Measurements from ENCODE around the gene PFDN1. TPM values are rescaled to one million over a fixed set of nuclear protein-coding genes. Genes with fewer than 3 reads are reported as not detected.
"Not testable (repeated sequence)": the region's sequence is repeated elsewhere in the genome, so short reads cannot be mapped to it uniquely, and the experiment has no call there.

The PFDN1 gene
- total RNA-seq, 2 experiments from 2014 or later: 50.6 to 57.1 TPM

DNA sequence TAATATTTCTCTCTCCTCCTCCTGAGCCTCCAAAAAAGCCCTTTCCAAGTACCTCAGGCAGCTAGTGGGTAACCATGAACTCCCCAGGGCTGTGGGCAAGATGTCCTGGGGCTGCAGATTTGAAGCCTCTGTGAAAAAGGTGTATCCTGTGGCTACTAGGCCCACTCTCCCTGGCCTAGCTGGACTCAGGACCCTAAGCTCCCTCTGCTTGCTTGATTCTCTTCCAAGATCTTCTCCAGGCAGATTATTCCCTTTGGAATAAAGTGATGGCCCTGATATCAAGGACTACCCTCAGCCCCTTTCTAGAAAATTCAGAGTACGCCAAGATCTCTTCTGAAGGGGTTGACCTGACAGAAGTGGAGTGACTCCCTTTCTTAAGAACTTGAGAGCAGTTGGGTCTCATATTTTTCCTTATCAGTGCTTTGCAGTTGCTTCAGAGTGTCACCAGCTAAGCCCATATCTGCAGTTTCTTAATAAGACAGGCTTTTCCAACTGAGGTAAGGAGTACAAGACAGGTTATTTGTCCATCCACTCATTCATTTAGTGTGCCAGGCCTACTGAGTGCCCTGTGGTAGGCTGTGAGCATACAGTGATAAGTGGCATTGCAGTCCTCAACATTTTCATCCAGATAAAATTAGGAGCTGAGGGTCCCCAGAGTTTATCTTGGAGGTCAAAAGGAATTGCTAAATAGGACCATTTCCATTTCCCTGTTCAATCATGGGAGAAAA is 85.4 kb downstream of the PFDN1 start:
- intact Hi-C loops (cut with micrococcal nuclease): no loop called here
- Mint-ChIP-seq H3K4me1 (ENCODE audit: low read depth) (peaks cover 29% of the 10 kb centered on the region), H3K9me3 (no peaks in the 10 kb centered on the region), H3K27me3 (ENCODE audit: low read depth) (no peaks in the 10 kb centered on the region), H3K4me3 (no peak overlapping the region), H3K27ac (no peak overlapping the region), H3K36me3 (ENCODE audit: low read depth) (no peaks in the 10 kb centered on the region)
- CTCF ChIA-PET: interaction anchor here (0.7 to 0.8 kb wide), 2 partner anchors 91 to 409 kb away, joined by 3 read pairs; no protein-coding TSS in a partner anchor
- DNase-seq: no peak

GRCh38 chr5:140216478-140217074 is 86.3 kb downstream of the PFDN1 start:
- Mint-ChIP-seq H3K27me3 (ENCODE audit: low read depth) (no peaks in the 10 kb centered on the region), H3K4me1 (ENCODE audit: low read depth) (peaks cover 20% of the 10 kb centered on the region), H3K36me3 (ENCODE audit: low read depth) (no peaks in the 10 kb centered on the region), H3K9me3 (no peaks in the 10 kb centered on the region), H3K27ac (no peak overlapping the region), H3K4me3 (no peak overlapping the region)
- CTCF ChIA-PET: interaction anchor here (1.3 kb wide), 1 partner anchor 28 kb away, joined by 4 read pairs; no protein-coding TSS in a partner anchor
- DNase-seq: no peak
- intact Hi-C loops (cut with micrococcal nuclease): no loop called here

GRCh38 chr5:140215276-140215675 is 87.6 kb downstream of the PFDN1 start:
- Mint-ChIP-seq H3K27me3 (ENCODE audit: low read depth) (no peaks in the 10 kb centered on the region), H3K4me3 (no peak overlapping the region), H3K4me1 (ENCODE audit: low read depth) (peaks cover 8% of the 10 kb centered on the region), H3K36me3 (ENCODE audit: low read depth) (no peaks in the 10 kb centered on the region), H3K9me3 (no peaks in the 10 kb centered on the region), H3K27ac (no peak overlapping the region)
- DNase-seq: no peak
- intact Hi-C loops (cut with micrococcal nuclease): no loop called here
- CTCF ChIA-PET: no interaction called here

GRCh38 chr5:140214831-140215230 is 88.1 kb downstream of the PFDN1 start:
- CTCF ChIA-PET: no interaction called here
- Mint-ChIP-seq H3K36me3 (ENCODE audit: low read depth) (no peaks in the 10 kb centered on the region), H3K27ac (no peak overlapping the region), H3K9me3 (no peaks in the 10 kb centered on the region), H3K4me3 (no peak overlapping the region), H3K4me1 (ENCODE audit: low read depth) (peaks cover 4% of the 10 kb centered on the region), H3K27me3 (ENCODE audit: low read depth) (no peaks in the 10 kb centered on the region)
- intact Hi-C loops (cut with micrococcal nuclease): no loop called here
- no peak for DNase-seq

DNA sequence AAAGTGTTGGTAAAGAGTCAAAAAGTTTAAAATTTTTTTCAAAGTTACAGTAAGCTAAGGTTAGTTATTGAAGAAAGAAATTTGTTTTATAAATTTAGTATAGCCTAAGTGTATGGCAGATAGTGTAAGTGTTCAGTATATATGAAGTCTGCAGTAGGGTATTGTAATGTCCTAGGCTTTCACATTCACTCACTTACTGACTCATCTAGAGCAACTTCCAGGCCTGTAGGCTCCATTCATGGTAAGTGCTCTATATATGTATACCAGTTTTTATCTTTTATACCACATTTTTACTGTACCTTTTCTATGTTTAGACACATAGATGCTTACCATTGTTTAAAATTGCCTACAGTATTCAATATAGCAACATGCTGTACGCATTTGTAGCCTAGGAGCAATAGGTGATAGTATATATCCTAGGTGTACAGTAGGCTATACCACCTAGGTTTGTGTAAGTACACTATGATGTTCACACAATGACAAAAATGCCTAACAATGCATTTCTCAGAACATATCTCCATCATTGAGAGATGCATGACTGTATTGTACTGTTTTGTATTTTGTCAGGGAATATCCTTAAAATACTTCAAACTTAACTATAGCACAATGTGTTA is 89.4 kb downstream of the PFDN1 start:
- Mint-ChIP-seq H3K36me3 (ENCODE audit: low read depth) (no peaks in the 10 kb centered on the region), H3K4me1 (ENCODE audit: low read depth) (no peaks in the 10 kb centered on the region), H3K9me3 (no peaks in the 10 kb centered on the region), H3K27me3 (ENCODE audit: low read depth) (no peaks in the 10 kb centered on the region), H3K4me3 (no peak overlapping the region), H3K27ac (no peak overlapping the region)
- no peak for DNase-seq
- CTCF ChIA-PET: interaction anchor here (0.8 to 1.7 kb wide), 4 partner anchors 27 to 352 kb away, joined by 3 to 6 read pairs (median 4); no protein-coding TSS in a partner anchor
- intact Hi-C loops (cut with micrococcal nuclease): no loop called here

DNA sequence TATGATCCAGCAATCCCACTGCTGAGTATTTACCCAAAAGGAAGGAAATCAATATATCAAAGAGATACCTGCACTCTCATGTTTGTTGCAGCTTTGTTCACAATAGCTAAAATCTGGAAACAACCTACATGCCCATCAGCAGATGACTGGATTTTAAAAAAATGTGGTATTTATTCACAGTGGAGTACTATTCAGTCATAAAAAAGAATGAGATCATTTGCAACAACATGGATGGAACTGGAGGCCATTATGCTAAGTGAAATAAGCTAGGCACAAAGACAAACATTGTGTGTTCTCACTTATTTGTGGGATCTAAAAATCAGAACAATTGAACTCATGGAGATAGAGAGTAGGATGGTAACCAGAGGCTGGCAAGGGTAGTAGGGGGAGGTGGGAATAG is 94.8 kb downstream of the PFDN1 start:
- Mint-ChIP-seq H3K4me3 (no peak overlapping the region), H3K27me3 (ENCODE audit: low read depth) (no peaks in the 10 kb centered on the region), H3K9me3 (no peaks in the 10 kb centered on the region), H3K4me1 (ENCODE audit: low read depth) (peaks cover 3% of the 10 kb centered on the region), H3K36me3 (ENCODE audit: low read depth) (no peaks in the 10 kb centered on the region), H3K27ac (no peak overlapping the region)
- DNase-seq: no peak
- intact Hi-C loops (cut with micrococcal nuclease): no loop called here
- CTCF ChIA-PET: no interaction called here

- no peak overlapping the region for H3K4me3 Mint-ChIP-seq
- intact Hi-C loops (cut with micrococcal nuclease): no loop called here
- no peak overlapping the region for H3K27ac Mint-ChIP-seq
- peaks cover 3% of the 10 kb centered on the region for H3K4me1 Mint-ChIP-seq (ENCODE audit: low read depth)
- H3K9me3 Mint-ChIP-seq: no peaks in the 10 kb centered on the region
- no peaks in the 10 kb centered on the region for H3K27me3 Mint-ChIP-seq (ENCODE audit: low read depth)
- CTCF ChIA-PET: interaction anchor here (1.2 kb wide), 1 partner anchor 64 kb away, joined by 4 read pairs; no protein-coding TSS in a partner anchor
- DNase-seq: no peak
- no peaks in the 10 kb centered on the region for H3K36me3 Mint-ChIP-seq (ENCODE audit: low read depth)
These were observed 95.5 kb downstream of the PFDN1 start for GRCh38 chr5:140207250-140207964.

- Mint-ChIP-seq H3K36me3 (ENCODE audit: low read depth) (peaks cover 2% of the 10 kb centered on the region), H3K9me3 (no peaks in the 10 kb centered on the region), H3K27ac (no peak overlapping the region), H3K4me3 (no peak overlapping the region), H3K27me3 (ENCODE audit: low read depth) (no peaks in the 10 kb centered on the region), H3K4me1 (ENCODE audit: low read depth) (peaks cover 3% of the 10 kb centered on the region)
- DNase-seq: no peak
- CTCF ChIA-PET: interaction anchor here (0.9 to 1.2 kb wide), 3 partner anchors 63 to 167 kb away, joined by 3 to 4 read pairs (median 4); no protein-coding TSS in a partner anchor
- intact Hi-C loops (cut with micrococcal nuclease): no loop called here
These were observed 96.9 kb downstream of the PFDN1 start for GRCh38 chr5:140205952-140206351.

DNA sequence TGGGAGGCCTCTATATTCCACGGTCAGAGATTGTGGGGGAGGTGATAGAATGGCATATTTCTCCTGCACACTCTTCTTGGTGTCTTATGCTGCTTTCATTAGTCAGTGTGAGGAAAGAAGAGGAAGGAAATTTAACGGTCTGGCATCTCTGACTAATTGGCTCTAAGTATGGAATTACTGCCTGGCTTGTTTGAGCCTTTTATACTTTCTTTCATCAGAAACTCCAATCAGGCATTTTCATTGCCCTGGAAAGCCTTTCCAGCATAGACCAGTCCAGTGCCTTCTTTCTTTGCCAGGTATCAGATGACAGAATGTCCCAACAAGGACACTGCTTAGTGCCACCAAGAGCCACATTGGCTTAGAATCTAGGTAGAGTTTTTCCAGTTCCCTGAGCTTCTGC is 97.7 kb downstream of the PFDN1 start:
- peaks cover 2% of the 10 kb centered on the region for H3K36me3 Mint-ChIP-seq (ENCODE audit: low read depth)
- H3K27me3 Mint-ChIP-seq (ENCODE audit: low read depth): no peaks in the 10 kb centered on the region
- no peak overlapping the region for H3K27ac Mint-ChIP-seq
- CTCF ChIA-PET: no interaction called here
- H3K9me3 Mint-ChIP-seq: no peaks in the 10 kb centered on the region
- H3K4me1 Mint-ChIP-seq (ENCODE audit: low read depth): peaks cover 3% of the 10 kb centered on the region
- intact Hi-C loops (cut with micrococcal nuclease): no loop called here
- no peak for DNase-seq
- H3K4me3 Mint-ChIP-seq: no peak overlapping the region

DNA sequence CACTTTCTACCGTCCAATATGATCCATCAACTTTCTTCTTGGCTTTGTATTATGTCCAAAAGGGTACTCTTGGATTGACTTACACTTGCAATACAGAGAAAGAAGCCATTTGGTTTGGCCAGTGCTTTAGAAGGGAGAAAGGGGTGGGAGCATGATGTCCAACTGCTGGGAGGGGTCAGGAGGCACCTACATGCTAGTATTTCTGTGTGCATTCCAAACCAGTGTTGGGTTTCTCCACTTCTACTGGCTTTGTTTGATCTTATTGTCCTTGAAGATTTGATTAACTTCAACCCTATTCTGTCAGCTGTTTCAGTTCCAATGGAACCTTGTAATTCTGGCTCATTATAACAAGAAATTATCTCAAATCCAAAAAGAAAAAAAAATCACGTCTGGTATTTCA is 100.3 kb downstream of the PFDN1 start:
- peaks cover 7% of the 10 kb centered on the region for H3K36me3 Mint-ChIP-seq (ENCODE audit: low read depth)
- CTCF ChIA-PET: no interaction called here
- no peaks in the 10 kb centered on the region for H3K27me3 Mint-ChIP-seq (ENCODE audit: low read depth)
- intact Hi-C loops (cut with micrococcal nuclease): no loop called here
- no peak overlapping the region for H3K27ac Mint-ChIP-seq
- peaks cover 2% of the 10 kb centered on the region for H3K4me1 Mint-ChIP-seq (ENCODE audit: low read depth)
- no peak for DNase-seq
- no peaks in the 10 kb centered on the region for H3K9me3 Mint-ChIP-seq
- no peak overlapping the region for H3K4me3 Mint-ChIP-seq

GRCh38 chr5:140202078-140202477 is 100.8 kb downstream of the PFDN1 start:
- Mint-ChIP-seq H3K27me3 (ENCODE audit: low read depth) (no peaks in the 10 kb centered on the region), H3K9me3 (no peaks in the 10 kb centered on the region), H3K4me3 (no peak overlapping the region), H3K4me1 (ENCODE audit: low read depth) (no peaks in the 10 kb centered on the region), H3K36me3 (ENCODE audit: low read depth) (peaks cover 7% of the 10 kb centered on the region), H3K27ac (no peak overlapping the region)
- CTCF ChIA-PET: no interaction called here
- intact Hi-C loops (cut with micrococcal nuclease): no loop called here
- DNase-seq: no peak

DNA sequence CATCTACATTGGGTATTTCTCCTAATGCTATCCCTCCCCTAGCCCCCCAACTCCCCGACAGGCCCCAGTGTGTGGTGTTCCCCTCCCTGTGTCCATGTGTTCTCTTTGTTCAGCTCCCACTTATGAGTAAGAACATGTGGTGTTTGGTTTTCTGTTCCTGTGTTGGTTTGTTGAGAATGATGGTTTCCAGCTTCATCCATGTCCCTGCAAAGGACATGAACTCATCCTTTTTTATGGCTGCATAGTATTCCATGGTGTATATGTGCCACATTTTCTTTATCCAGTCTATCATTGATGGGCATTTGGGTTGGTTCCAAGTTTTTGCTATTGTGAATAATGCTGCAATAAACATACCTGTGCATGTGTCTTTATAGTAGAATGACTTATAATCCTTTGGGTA is 104.0 kb downstream of the PFDN1 start:
- H3K36me3 Mint-ChIP-seq (ENCODE audit: low read depth); H3K4me1 Mint-ChIP-seq (ENCODE audit: low read depth); H3K4me3 Mint-ChIP-seq; H3K27me3 Mint-ChIP-seq (ENCODE audit: low read depth); CTCF ChIA-PET; intact Hi-C loops (cut with micrococcal nuclease); H3K9me3 Mint-ChIP-seq; H3K27ac Mint-ChIP-seq; DNase-seq: not testable (repeated sequence)
